HUES6 (cell line): Measurements from ENCODE around the gene NTM.
"Not testable (repeated sequence)": the region's sequence is repeated elsewhere in the genome, so short reads cannot be mapped to it uniquely, and the experiment has no call there.

Experiments used
- H3K27ac ChIP-seq: 2 replicates; pipeline ENCODE4 v1.7.0; 2013; ENCODE audit warnings: low read depth, mild to moderate bottlenecking, low read length, inconsistent platforms
- H3K27me3 ChIP-seq: 2 replicates; pipeline ENCODE4 v1.6.1; 2013; ENCODE audit warnings: low read length; ENCODE audit not compliant: control insufficient read depth, insufficient read depth
- H3K36me3 ChIP-seq: 2 replicates; pipeline ENCODE4 v1.6.1; 2013; ENCODE audit warnings: low read length; ENCODE audit not compliant: control insufficient read depth, insufficient read depth
- H3K4me1 ChIP-seq: 2 replicates; pipeline ENCODE4 v1.6.1; 2013; ENCODE audit warnings: low read length; ENCODE audit not compliant: control insufficient read depth, insufficient read depth
- H3K4me3 ChIP-seq: 2 replicates; pipeline ENCODE4 v1.5.1; 2013; ENCODE audit warnings: low read depth, low read length
- H3K9ac ChIP-seq: one replicate; pipeline ENCODE4 v1.6.1; 2013; ENCODE audit warnings: mild to moderate bottlenecking, low read length
- H3K9me3 ChIP-seq: 2 replicates; pipeline ENCODE4 v1.6.1; 2013; ENCODE audit warnings: low read depth, low read length; ENCODE audit not compliant: control insufficient read depth, insufficient read depth

The NTM gene

DNA sequence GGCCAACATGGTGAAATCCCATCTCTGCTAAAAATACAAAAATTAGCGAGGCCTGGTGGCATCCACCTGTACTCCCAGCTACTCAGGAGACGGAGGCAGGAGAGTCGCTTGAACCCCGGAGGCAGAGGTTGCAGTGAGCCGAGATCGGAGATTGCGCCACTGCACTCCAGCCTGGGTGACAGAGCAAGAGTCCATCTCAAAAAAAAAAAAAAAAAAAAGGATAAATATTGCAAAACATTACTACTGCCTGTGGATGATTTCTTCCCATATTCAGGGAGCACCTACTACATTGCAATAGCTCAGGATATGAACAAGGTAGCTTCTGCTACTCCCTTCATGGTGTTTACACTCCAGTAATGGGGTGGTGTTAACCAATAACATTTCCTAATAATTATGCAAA is 980.6 kb downstream of the NTM start:
- no peaks in the 10 kb centered on the region for H3K36me3 ChIP-seq

GRCh38 chr11:132352497-132352896 is 982.1 kb downstream of the NTM start:
- Histone ChIP-seq H3K4me3 (no peak overlapping the region), H3K27ac (no peak overlapping the region), H3K27me3 (peaks cover 6% of the 10 kb centered on the region; the same call in 1 of the 2 replicates), H3K9ac (no peak overlapping the region), H3K4me1 (peaks cover 2% of the 10 kb centered on the region; the same call in 1 of the 2 replicates), H3K9me3 (no peaks in the 10 kb centered on the region), H3K36me3 (no peaks in the 10 kb centered on the region)

More for the DNA sequence above, 980.6 kb downstream of the NTM start:
- no peak overlapping the region for H3K9ac ChIP-seq
- peaks cover 10% of the 10 kb centered on the region; the same call in 1 of the 2 replicates for H3K4me1 ChIP-seq
- peaks cover 6% of the 10 kb centered on the region; the same call in 1 of the 2 replicates for H3K27me3 ChIP-seq
- no peaks in the 10 kb centered on the region for H3K9me3 ChIP-seq
- H3K27ac ChIP-seq, result no peak overlapping the region
- H3K4me3 ChIP-seq, result no peak overlapping the region

DNA sequence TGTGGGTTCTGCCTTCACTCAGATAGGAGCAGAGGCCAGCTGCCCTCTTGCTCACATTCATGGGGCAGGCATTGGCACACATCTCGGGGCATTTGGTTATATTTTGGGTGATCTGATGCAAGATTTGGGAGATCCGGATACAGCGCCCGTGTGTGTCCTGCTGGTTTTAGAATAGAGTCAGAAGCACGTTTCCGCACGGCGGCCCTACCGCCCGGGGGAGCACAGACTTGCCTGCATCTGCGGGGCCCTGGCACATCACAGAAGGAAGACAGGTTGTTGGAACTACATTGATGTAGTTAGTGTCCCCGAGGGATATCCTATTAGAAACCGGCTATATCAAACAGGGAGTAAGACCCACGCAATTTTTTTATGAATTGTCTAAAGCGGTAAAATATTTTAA is 982.8 kb downstream of the NTM start:
- Histone ChIP-seq H3K9ac (no peak overlapping the region), H3K36me3 (no peaks in the 10 kb centered on the region), H3K4me3 (no peak overlapping the region), H3K27me3 (0 out of 2 replicates have a peak, but pooled peaks cover 2% of the 10 kb centered on the region), H3K4me1 (no peaks in the 10 kb centered on the region), H3K27ac (no peak overlapping the region), H3K9me3 (no peaks in the 10 kb centered on the region)

- Histone ChIP-seq H3K9me3 (no peaks in the 10 kb centered on the region), H3K27me3 (no peaks in the 10 kb centered on the region), H3K4me3 (no peak overlapping the region), H3K27ac (no peak overlapping the region), H3K4me1 (no peaks in the 10 kb centered on the region), H3K36me3 (no peaks in the 10 kb centered on the region), H3K9ac (no peak overlapping the region)
Observed at GRCh38 chr11:132357811-132358572, 987.6 kb downstream of the NTM start.

DNA sequence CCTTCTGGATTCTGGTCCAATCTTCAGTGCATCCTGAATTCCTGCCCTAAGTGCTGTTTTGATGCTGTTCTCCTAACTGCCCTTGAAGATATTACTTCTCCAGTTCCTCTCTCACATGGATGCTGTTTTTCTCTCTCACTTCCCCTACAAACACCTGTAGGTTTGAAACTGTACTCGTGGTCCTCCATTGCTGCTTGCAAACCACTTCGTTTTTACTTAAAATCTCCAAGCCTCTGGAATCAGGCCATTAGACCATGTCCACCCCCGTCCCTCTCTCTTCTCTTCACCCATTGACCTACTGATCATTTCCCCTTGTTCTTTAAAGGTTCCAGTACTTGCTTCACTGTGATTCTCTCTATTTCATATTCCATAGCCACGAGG is 988.1 kb downstream of the NTM start:
- Histone ChIP-seq H3K9me3 (no peaks in the 10 kb centered on the region), H3K27me3 (no peaks in the 10 kb centered on the region), H3K27ac (no peak overlapping the region), H3K9ac (no peak overlapping the region), H3K4me1 (no peaks in the 10 kb centered on the region), H3K36me3 (no peaks in the 10 kb centered on the region), H3K4me3 (no peak overlapping the region)

DNA sequence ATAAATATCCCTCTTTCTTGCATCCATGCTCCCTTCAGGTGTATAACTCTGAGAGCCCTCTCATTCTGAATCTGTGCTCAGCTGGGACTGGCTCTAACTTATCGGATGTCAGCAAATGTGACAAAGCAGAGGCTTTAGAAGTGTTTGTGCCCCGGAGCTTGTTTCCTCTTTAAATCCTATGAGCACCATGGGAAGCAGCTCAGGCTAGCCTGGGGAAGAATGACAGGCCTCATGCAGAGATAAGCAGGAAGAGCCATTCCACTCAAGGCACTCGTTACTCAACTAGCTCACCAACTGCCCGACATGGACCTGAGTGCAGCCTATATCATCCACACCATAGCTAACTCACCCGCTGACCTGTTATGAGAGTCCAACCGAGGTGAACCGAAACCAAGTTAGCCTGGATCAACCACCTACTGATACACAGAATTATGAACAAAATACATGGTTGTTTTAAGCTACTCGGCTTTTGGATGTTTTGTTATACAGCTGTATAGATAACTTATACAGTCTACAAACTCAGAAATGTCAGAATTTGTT is 990.7 kb downstream of the NTM start:
- no peaks in the 10 kb centered on the region for H3K36me3 ChIP-seq
- H3K27ac ChIP-seq, result no peak overlapping the region
- H3K4me3 ChIP-seq, result no peak overlapping the region
- no peaks in the 10 kb centered on the region for H3K4me1 ChIP-seq
- H3K9me3 ChIP-seq, result no peaks in the 10 kb centered on the region
- no peak overlapping the region for H3K9ac ChIP-seq
- no peaks in the 10 kb centered on the region for H3K27me3 ChIP-seq

DNA sequence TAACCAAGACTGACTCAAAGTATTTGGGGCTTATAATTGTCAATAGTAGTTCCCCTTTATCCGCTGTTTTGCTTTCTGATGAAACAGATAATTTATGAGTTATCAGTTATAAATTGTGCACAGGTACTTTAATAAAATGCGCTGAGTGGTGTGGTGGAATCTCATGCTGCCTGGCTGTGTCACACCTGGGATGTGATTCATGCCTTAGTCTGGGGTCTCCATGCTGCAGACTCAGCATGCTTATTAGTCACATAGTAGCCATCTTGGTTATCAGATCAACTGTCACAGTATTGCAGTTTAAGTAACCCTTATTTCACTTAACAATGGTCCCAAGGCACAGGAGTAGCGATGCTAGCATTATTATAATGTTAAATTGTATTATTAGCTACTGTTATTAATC is 995.2 kb downstream of the NTM start:
- H3K36me3 ChIP-seq, result no peaks in the 10 kb centered on the region
- H3K9me3 ChIP-seq, result no peaks in the 10 kb centered on the region
- H3K4me1 ChIP-seq, result no peaks in the 10 kb centered on the region
- no peak overlapping the region for H3K4me3 ChIP-seq
- H3K27ac ChIP-seq, result no peak overlapping the region
- no peaks in the 10 kb centered on the region for H3K27me3 ChIP-seq
- no peak overlapping the region for H3K9ac ChIP-seq

- no peak overlapping the region for H3K9ac ChIP-seq
- no peaks in the 10 kb centered on the region for H3K4me1 ChIP-seq
- H3K27me3 ChIP-seq, result no peaks in the 10 kb centered on the region
- no peaks in the 10 kb centered on the region for H3K36me3 ChIP-seq
- no peak overlapping the region for H3K4me3 ChIP-seq
- no peak overlapping the region for H3K27ac ChIP-seq
- no peaks in the 10 kb centered on the region for H3K9me3 ChIP-seq
Observed at GRCh38 chr11:132367293-132367692, 996.9 kb downstream of the NTM start.

GRCh38 chr11:132370114-132370513 is 999.7 kb downstream of the NTM start:
- H3K9ac ChIP-seq, H3K4me3 ChIP-seq, H3K4me1 ChIP-seq, H3K27ac ChIP-seq, H3K36me3 ChIP-seq, H3K27me3 ChIP-seq, H3K9me3 ChIP-seq: not testable (repeated sequence)

DNA sequence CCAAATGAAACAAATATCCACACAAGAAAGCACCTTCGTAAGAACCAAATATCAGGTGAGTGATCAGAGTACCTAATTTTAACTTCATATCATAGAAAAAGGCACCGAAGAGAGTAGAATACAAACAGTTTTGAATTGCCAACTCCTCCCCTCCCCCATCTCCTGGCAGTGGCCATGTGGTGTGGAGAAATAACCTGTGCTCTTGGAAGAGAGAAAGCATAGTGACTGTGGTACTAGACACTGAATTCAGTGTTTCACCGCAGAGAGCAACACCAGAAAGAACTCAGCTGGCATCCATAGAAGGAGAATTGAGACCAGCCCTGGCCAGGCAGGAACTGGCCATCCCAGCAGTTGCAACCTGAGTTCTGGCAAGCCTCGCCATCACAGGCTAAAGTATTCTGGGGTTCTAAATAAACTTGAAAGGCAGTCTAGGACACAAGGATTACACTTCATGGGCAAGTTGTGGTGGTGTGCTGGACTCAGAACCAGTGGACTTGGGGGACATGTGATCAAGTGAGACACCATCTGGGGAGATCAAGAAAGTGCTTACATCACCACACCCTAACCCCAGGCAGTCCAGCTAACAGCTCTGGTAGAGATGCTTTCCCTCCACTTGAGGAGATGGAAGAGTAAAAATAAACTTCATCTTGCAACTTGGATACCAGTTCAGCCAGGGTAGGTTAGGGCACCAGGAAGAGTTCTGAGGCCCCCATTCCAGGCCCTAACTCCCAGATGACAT is 1003.2 kb downstream of the NTM start:
- Histone ChIP-seq H3K9ac (no peak overlapping the region), H3K27me3 (no peaks in the 10 kb centered on the region), H3K4me1 (no peaks in the 10 kb centered on the region), H3K27ac (no peak overlapping the region), H3K9me3 (no peaks in the 10 kb centered on the region), H3K4me3 (no peak overlapping the region), H3K36me3 (no peaks in the 10 kb centered on the region)

GRCh38 chr11:132379540-132379939 is 1009.1 kb downstream of the NTM start:
- Histone ChIP-seq H3K36me3 (no peaks in the 10 kb centered on the region), H3K9ac (no peak overlapping the region), H3K9me3 (peaks cover 7% of the 10 kb centered on the region; the same call in 1 of the 2 replicates), H3K4me1 (no peaks in the 10 kb centered on the region), H3K4me3 (no peak overlapping the region), H3K27me3 (no peaks in the 10 kb centered on the region), H3K27ac (no peak overlapping the region)
